HG02678 (cell line): Measurements from ENCODE around the gene FRG2B.
"Not testable (repeated sequence)": the region's sequence is repeated elsewhere in the genome, so short reads cannot be mapped to it uniquely, and the experiment has no call there.

ENCODE experiments used
- ATAC-seq: cut with Tn5 transposase; IDR thresholded peaks from one replicate; pipeline ENCODE4 v1.9.1; 2021; ENCODE audit warnings: mild to moderate bottlenecking, moderate library complexity; ENCODE audit not compliant: unreplicated experiment

FRG2B gene

DNA sequence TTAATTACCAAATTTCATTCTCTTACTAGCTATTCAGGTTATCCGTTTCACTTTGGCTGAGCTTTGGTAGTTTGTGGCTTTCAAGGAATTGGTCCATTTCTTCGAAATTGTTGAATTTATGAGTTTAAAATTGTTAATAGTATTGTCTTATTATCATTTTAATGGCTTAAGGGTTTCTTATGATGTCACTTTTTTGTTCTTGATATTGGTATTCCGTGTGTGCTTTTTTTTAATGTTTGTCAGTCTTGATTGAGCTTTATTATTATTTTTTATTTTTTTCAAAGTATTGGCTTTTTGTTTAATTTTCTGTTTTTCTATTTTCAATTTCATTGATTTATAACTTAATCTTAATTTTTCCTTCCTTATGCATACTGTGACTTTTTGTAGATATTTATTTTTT, 25.9 kb downstream of the FRG2B start:
- ATAC-seq: no peak

DNA sequence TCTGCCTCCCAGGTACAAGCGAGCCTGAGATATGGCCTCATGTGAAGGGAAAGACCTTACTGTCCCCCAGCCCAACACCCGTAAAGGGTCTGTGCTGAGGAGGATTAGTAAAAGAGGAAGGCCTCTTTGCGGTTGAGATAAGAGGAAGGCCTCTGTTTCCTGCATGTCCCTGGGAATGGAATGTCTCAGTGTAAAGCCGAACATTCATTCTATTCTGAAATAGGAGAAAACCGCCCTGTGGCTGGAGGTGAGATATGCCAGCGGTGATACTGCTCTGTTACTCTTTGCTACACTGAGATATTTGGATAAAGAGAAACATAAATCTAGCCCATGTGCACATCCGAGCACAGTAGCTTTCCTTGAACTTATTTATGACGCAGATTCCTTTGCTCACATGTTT, 26.7 kb downstream of the FRG2B start:
- ATAC-seq: not testable (repeated sequence)

DNA sequence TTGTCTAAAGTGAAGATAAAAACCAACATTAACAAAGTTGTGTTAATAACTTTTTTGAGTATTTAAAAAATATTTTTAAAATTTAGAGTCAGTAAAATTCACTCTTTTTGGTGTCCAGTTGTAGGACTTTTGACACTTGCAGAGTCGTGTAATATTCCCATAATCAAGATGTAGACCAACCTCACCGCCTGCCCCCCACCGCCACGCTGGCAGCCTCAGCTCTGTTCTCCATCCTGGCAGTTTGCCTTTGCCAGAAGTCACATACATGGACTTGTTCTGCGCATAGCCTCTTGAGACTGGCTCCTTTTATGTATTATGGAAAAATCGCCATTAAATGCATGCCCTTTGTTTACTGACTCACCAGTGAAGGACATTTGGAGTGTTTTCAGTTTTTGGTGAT, 33.9 kb downstream of the FRG2B start:
- no peak for ATAC-seq

DNA sequence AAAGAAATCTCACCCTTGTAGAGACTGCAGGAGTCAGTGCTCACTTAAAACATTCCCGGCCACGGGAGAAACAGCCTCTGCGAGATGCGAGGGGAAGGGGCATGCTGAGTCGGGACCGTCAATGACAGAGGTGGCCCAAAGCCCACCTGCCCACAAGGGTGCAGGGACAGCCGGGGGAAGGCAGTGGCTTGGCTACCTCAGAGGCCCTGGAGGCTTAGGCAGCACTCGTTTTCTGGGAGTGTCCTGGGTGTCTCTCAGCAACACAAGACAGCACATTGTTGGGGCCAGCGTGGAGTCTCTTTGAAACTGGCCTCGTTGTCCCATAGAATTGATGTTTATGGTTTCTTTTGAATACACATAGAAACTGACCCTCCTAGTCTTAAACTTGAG, 35.6 kb downstream of the FRG2B start:
- no peak for ATAC-seq

DNA sequence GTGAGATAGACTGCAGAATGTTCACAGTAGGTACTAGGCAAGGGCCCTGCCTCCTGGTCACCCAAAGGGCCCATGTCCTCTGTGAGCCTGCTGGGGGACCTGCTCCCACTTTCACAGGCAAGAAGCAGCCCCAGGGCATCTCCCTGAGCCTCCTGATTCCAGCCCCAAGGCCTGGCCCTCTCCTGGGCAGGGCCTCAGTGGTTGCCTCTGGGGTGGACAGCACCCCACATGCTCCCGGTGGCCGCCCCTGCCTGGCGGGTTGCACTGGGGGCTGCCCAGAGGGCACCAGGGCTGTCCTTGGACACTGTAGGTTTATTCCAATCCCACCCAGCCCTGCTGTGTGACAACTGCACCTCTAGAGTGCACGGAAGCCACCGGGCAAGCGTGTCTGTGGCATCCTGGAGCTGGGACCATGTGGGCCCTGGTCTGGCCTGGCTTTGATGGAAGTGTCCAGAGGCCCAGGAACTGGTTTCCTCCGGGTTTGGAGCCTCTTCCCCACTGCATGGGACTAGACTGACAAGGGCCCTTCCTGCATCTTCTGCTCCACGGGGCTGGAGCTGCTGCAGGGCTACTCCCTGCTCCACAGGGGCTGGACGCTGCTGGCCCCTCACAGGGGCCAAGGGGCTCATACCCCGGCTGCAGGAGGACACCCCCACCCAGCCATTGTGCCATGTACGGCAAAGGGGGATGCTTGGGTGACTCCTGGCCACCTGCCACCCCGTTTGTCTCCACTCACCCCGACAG, 36.2 kb downstream of the FRG2B start:
- no peak for ATAC-seq

DNA sequence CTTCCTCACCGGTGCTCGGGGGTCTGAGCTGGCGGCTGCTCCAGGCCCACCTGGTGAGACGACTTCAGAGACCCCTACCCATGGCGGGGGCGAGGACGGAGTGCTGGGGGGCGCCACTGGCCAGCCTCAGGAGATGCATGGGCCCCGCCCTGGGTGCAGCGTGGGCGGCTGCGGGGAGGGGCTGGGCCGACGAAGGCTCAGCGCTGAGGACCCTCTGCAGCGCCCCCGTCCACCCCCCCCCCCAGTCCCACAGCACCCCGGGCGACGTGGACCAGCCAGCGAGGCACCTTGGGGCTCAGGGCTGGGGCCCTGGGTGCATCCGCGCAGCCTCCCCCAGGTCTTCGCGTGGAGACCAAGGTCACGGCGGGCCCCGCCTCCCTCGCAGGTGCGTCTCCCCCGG, 49.6 kb downstream of the FRG2B start:
- not testable (repeated sequence) for ATAC-seq
